ENCODE results near the gene HSD17B14. TPM values are rescaled to one million over a fixed set of nuclear protein-coding genes. Genes with fewer than 3 reads are reported as not detected.
A peak's percentile ranks its signal among the peaks of the same experiment; 100 is the strongest.

The HSD17B14 gene
- total and polyA plus RNA-seq, 2 experiments from 2014 or later: 8.4 to 11.7 TPM

- TF ChIP-seq CREB1 (CRISPR knock-in tag; IDR thresholded peaks at IDR 0.05; ENCODE audit: low read depth) (no peak), EZH2phosphoT487 (IDR thresholded peaks at IDR 0.05; ENCODE audit: unreplicated experiment) (no peak), NANOG (IDR thresholded peaks at IDR 0.05; ENCODE audit: borderline replicate concordance) (no peak), CTCF (conservative IDR thresholded peaks at IDR 0.05; ENCODE audit: low read depth in 2 of 2) (no peak)
Observed at GRCh38 chr19:48817585-48818124, 18.6 kb downstream of the HSD17B14 start (continued).

- Mint-ChIP-seq H3K36me3 (ENCODE audit: low read depth) (no peaks in the 10 kb centered on the region), H3K9me3 (no peaks in the 10 kb centered on the region), H3K27ac (no peak overlapping the region; the same call in 1 of the 2 replicates), H3K4me1 (peaks cover 23% of the 10 kb centered on the region), H3K4me3 (no peak overlapping the region; the same call in 2 of the 3 replicates), H3K27me3 (ENCODE audit: insufficient read depth, low read depth, poor library complexity) (peaks cover 19% of the 10 kb centered on the region)
- Histone ChIP-seq H3K4me1 (ENCODE audit: insufficient read depth) (peaks cover 10% of the 10 kb centered on the region), H3F3A (replicated peaks; ENCODE audit: low read depth) (peaks cover 7% of the 10 kb centered on the region; the same call in 1 of the 2 replicates), H3K4me3 (no peak overlapping the region), H4K20me1 (replicated peaks; ENCODE audit: insufficient read depth) (no peaks in the 10 kb centered on the region), H3K4me2 (no peak overlapping the region), H3K27me3 (ENCODE audit: insufficient read depth) (no peaks in the 10 kb centered on the region), H3K79me2 (replicated peaks; ENCODE audit: insufficient read depth) (no peaks in the 10 kb centered on the region), H3K9me2 (ENCODE audit: insufficient read depth) (no peaks in the 10 kb centered on the region), H3K36me3 (ENCODE audit: insufficient read depth) (no peaks in the 10 kb centered on the region), H2AFZ (no peak overlapping the region), H3K27ac (ENCODE audit: low read depth) (no peak overlapping the region)
- DNase-seq (ENCODE audit: low spot score) (peak; percentile 63), ATAC-seq (no peak)
- no peak for TF ChIP-seq NANOG (IDR thresholded peaks at IDR 0.05; ENCODE audit: borderline replicate concordance)
- no peak for TF ChIP-seq EZH2phosphoT487 (IDR thresholded peaks at IDR 0.05; ENCODE audit: unreplicated experiment)
- no peak for TF ChIP-seq CTCF (conservative IDR thresholded peaks at IDR 0.05; ENCODE audit: low read depth in 2 of 2)
- TF ChIP-seq ZNF462 (CRISPR knock-in tag; IDR thresholded peaks at IDR 0.05): no peak
- no peak for TF ChIP-seq EZH2 (IDR thresholded peaks at IDR 0.05; ENCODE audit: low read depth, unreplicated experiment)
- TF ChIP-seq ZNF114 (CRISPR knock-in tag; IDR thresholded peaks at IDR 0.05): no peak
- TF ChIP-seq POLR2AphosphoS5 (IDR thresholded peaks at IDR 0.05; ENCODE audit: low read depth): no peak
- TF ChIP-seq ZNF331 (CRISPR knock-in tag; IDR thresholded peaks at IDR 0.05; ENCODE audit: low read depth): no peak
- no peak for TF ChIP-seq STAT1 (IDR thresholded peaks at IDR 0.05; ENCODE audit: unreplicated experiment)
- no peak for TF ChIP-seq ETS1 (IDR thresholded peaks at IDR 0.05)
- TF ChIP-seq CREB1 (CRISPR knock-in tag; IDR thresholded peaks at IDR 0.05; ENCODE audit: low read depth): no peak
- no peak for TF ChIP-seq JUNB (IDR thresholded peaks at IDR 0.05; ENCODE audit: unreplicated experiment)
Observed at GRCh38 chr19:48815870-48816501, 20.3 kb downstream of the HSD17B14 start.
